Gastrocnemius medialis (tissue), 4 donors: ENCODE results near the gene DCLRE1A. TPM values are rescaled to one million over a fixed set of nuclear protein-coding genes. Genes with fewer than 3 reads are reported as not detected.

Experiments
- ATAC-seq, 2 donors: fragments of 150-250 bp; one replicate each; pipeline ENCODE4 v1.9.1; 2016
- DNase-seq, 2 donors: peaks; one replicate each; pipeline ENCODE4 v3.0.0-alpha.2; 2019
- H3K27ac ChIP-seq, 4 donors: fragments of 200-600 bp; sonication (generic); 1 replicate in 1 of 4; 2 replicates in 3 of 4; pipeline ENCODE4 v1.5.1; 2016 to 2018; ENCODE audit warnings: mild to moderate bottlenecking in 2 of 4, moderate library complexity in 1 of 4
- H3K27me3 ChIP-seq, 3 donors: fragments of 200-600 bp; sonication (generic) in 2 of 3; 1 replicate in 1 of 3; 2 replicates in 2 of 3; pipeline versions ENCODE4 v1.5.1 to v1.6.0; 2016 to 2019; ENCODE audit warnings: mild to moderate bottlenecking in 1 of 3, moderate library complexity in 1 of 3
- H3K36me3 ChIP-seq, 2 donors: fragments of 200-600 bp; sonication (generic) in 1 of 2; one replicate each; pipeline ENCODE4 v1.5.1; 2017 to 2018
- H3K4me1 ChIP-seq, 2 donors: fragments of 200-600 bp; sonication (generic) in 1 of 2; one replicate each; pipeline ENCODE4 v1.5.1; 2016 to 2017; ENCODE audit warnings: mild to moderate bottlenecking in 2 of 2
- H3K4me3 ChIP-seq, 4 donors: fragments of 200-600 bp; sonication (generic) in 3 of 4; 1 replicate in 1 of 4; 2 replicates in 3 of 4; pipeline ENCODE4 v1.5.1; 2016 to 2019; ENCODE audit warnings: mild to moderate bottlenecking in 2 of 4
- H3K9me3 ChIP-seq, 3 donors: fragments of 200-600 bp; sonication (generic) in 2 of 3; 1 replicate in 1 of 3; 2 replicates in 2 of 3; pipeline ENCODE4 v1.5.1; 2016 to 2019
- POLR2A ChIP-seq, 2 donors: fragments of 450-650 bp; IDR thresholded peaks; one replicate each; pipeline ENCODE4 v1.6.1; 2017; ENCODE audit warnings: antibody characterized with exemption in 2 of 2, mild to moderate bottlenecking in 2 of 2, moderate library complexity in 2 of 2
- in situ Hi-C, 4 donors: fragments of 200-750 bp; cut with MboI; loops; one replicate each; pipeline versions ENCODE4 v1.15.0 to v1.8.0; 2017; ENCODE audit warnings: low sequenced_read_pairs in 4 of 4
- intact Hi-C: fragments of 100-400 bp; cut with DNase I; formaldehyde crosslinking; loops from one replicate; pipeline ENCODE4 v1.15.1; 2023; ENCODE audit warnings: low total_unique reads
- total RNA-seq, 4 donors: library from RNA; depleted of rRNA; stranded (reverse); fragments of >200 nt; gene quantifications; one replicate each; pipeline versions ENCODE4 v1.1.0 to v1.2.3, GENCODE V29; 2016
- TF ChIP-seq, protein P1 (sequence below), 5 experiments: fragments of 450-650 bp in 3 of 5; fragments of 200-600 bp in 2 of 5; sonication (generic) in 2 of 5; IDR thresholded peaks in 4 of 5; conservative IDR thresholded peaks in 1 of 5; 1 replicate in 4 of 5; 2 replicates in 1 of 5; pipeline ENCODE4 v1.5.1; 2016 to 2019; ENCODE audit warnings: antibody characterized with exemption in 5 of 5, mild to moderate bottlenecking in 3 of 5, moderate library complexity in 3 of 5

Gene DCLRE1A
- total RNA-seq, 4 donors from 2014 or later, result 2.6 to 4.7 (median 3.8) TPM

DNA sequence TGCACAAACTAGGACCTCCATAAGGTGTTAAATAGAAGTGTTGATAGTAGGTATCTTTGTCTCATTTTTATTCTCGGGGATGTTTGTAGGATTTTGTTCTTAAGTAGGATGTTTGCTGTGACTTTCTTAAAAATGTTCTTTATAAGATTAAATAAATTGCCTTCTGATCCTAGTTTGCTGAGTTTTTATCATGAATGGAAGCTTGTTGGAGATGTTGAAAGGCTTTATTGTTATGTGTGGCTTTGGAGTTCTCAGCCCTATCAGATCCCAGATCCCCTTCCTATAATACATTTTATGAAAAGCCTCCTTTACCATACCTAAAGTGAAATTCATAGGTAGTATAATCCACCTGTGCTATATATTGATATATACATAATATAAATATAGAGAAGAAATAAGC lies 40.7 kb upstream of the DCLRE1A start:
- H3K27me3 ChIP-seq, result no peaks in the 10 kb centered on the region
- in situ Hi-C loops (no loop called here), intact Hi-C loops (no loop called here)
- no peak for TF ChIP-seq POLR2A (IDR thresholded peaks at IDR 0.05)
- TF ChIP-seq, protein P1, sequence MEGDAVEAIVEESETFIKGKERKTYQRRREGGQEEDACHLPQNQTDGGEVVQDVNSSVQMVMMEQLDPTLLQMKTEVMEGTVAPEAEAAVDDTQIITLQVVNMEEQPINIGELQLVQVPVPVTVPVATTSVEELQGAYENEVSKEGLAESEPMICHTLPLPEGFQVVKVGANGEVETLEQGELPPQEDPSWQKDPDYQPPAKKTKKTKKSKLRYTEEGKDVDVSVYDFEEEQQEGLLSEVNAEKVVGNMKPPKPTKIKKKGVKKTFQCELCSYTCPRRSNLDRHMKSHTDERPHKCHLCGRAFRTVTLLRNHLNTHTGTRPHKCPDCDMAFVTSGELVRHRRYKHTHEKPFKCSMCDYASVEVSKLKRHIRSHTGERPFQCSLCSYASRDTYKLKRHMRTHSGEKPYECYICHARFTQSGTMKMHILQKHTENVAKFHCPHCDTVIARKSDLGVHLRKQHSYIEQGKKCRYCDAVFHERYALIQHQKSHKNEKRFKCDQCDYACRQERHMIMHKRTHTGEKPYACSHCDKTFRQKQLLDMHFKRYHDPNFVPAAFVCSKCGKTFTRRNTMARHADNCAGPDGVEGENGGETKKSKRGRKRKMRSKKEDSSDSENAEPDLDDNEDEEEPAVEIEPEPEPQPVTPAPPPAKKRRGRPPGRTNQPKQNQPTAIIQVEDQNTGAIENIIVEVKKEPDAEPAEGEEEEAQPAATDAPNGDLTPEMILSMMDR (IDR thresholded peaks at IDR 0.05 in 4 of 5, conservative IDR thresholded peaks at IDR 0.05 in 1 of 5), result no peak
- no peak overlapping the region for H3K4me3 ChIP-seq
- peaks cover 0 to 7% of the 10 kb centered on the region in 2 donors for H3K36me3 ChIP-seq
- H3K9me3 ChIP-seq, result no peaks in the 10 kb centered on the region
- H3K4me1 ChIP-seq, result peaks cover 0 to 9% of the 10 kb centered on the region in 2 donors
- ATAC-seq (no peak), DNase-seq (no peak)
- no peak overlapping the region for H3K27ac ChIP-seq

DNA sequence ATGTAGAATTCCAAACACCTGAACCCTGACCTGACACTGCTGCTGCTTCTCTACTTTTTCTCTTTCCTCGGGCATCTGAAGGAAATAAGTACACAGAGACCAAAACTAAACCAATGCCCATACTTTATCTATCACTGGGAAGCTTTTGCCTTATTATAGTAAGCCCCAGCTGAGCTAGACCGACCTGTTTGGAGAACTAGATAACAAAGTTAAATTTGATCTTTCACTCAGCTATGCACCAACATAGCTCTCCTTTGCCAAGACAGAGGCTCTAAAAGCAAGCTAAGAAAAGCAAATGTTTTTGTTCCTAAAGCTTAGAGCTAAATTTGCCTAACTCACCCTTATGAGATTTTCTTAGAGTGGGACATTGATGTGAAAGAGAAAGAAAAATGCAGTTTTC lies 39.7 kb upstream of the DCLRE1A start:
- Histone ChIP-seq H3K27ac (no peak overlapping the region), H3K4me1 (peaks cover 0 to 9% of the 10 kb centered on the region in 2 donors), H3K36me3 (peaks cover 0 to 7% of the 10 kb centered on the region in 2 donors), H3K4me3 (no peak overlapping the region), H3K27me3 (no peaks in the 10 kb centered on the region), H3K9me3 (no peaks in the 10 kb centered on the region)
- ATAC-seq (no peak), DNase-seq (no peak)
- intact Hi-C loops (no loop called here), in situ Hi-C loops (no loop called here)
- TF ChIP-seq POLR2A (IDR thresholded peaks at IDR 0.05), result no peak
- TF ChIP-seq, protein P1 (IDR thresholded peaks at IDR 0.05 in 4 of 5, conservative IDR thresholded peaks at IDR 0.05 in 1 of 5), result no peak

- no peak overlapping the region for H3K27ac ChIP-seq
Observed at GRCh38 chr10:113891476-113891875, 37.6 kb upstream of the DCLRE1A start.

DNA sequence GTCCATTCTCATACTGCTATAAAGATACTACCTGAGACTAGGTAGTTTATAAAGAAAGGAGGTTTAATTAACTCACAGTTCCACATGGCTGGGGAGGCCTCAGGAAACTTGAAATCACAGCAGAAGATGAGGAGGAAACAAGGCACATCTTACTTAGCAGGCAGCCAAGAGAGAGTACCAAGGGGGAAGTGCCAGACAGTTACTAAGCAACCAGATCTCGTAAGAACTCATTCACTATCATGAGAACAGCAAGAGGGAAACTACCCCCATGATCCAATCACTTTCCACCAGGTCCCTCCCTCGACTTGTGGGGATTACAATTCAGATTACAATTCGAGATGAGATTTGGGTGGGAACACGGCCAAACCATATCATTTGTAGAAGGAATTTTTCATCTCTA lies 36.9 kb upstream of the DCLRE1A start:
- Histone ChIP-seq H3K4me3 (no peak overlapping the region), H3K27ac (no peak overlapping the region), H3K9me3 (no peaks in the 10 kb centered on the region), H3K4me1 (peaks cover 0 to 9% of the 10 kb centered on the region in 2 donors), H3K27me3 (no peaks in the 10 kb centered on the region), H3K36me3 (peaks cover 0 to 19% of the 10 kb centered on the region in 2 donors)
- in situ Hi-C loops, result no loop called here
- intact Hi-C loops, result no loop called here
- no peak for DNase-seq
- ATAC-seq, result no peak
- TF ChIP-seq, protein P1 (IDR thresholded peaks at IDR 0.05 in 4 of 5, conservative IDR thresholded peaks at IDR 0.05 in 1 of 5), result no peak
- no peak for TF ChIP-seq POLR2A (IDR thresholded peaks at IDR 0.05)

More at GRCh38 chr10:113891476-113891875, 37.6 kb upstream of the DCLRE1A start:
- intact Hi-C loops (no loop called here), in situ Hi-C loops (no loop called here)
- DNase-seq (no peak), ATAC-seq (no peak)
- peaks cover 0 to 12% of the 10 kb centered on the region in 2 donors for H3K36me3 ChIP-seq
- TF ChIP-seq, protein P1 (IDR thresholded peaks at IDR 0.05 in 4 of 5, conservative IDR thresholded peaks at IDR 0.05 in 1 of 5), result no peak
- no peak for TF ChIP-seq POLR2A (IDR thresholded peaks at IDR 0.05)
- H3K4me1 ChIP-seq, result peaks cover 0 to 9% of the 10 kb centered on the region in 2 donors
- no peak overlapping the region for H3K4me3 ChIP-seq
- no peaks in the 10 kb centered on the region for H3K27me3 ChIP-seq
- no peaks in the 10 kb centered on the region for H3K9me3 ChIP-seq

DNA sequence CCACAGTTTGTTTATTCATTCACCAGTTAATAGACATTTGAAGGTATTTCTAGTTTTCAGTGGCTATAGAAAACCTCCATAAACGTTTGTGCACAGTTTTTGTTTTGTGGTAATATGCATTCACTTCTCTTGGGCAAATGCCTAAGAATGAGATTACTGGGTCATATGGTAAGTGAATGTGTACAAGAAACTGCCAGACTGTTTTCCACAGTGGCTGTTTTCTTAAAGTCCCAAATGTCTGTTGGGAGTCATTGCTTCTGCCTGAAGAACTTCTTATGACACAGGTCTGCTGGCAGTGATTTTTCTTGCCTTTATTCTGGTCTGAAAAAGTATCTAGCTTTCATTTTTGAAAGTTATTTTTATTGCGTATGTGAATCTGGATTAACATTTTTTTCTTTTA lies 36.0 kb upstream of the DCLRE1A start:
- Histone ChIP-seq H3K4me1 (peaks cover 0 to 9% of the 10 kb centered on the region in 2 donors), H3K9me3 (no peaks in the 10 kb centered on the region), H3K27me3 (no peaks in the 10 kb centered on the region), H3K27ac (no peak overlapping the region), H3K36me3 (peaks cover 0 to 27% of the 10 kb centered on the region in 2 donors), H3K4me3 (no peak overlapping the region)
- intact Hi-C loops, result no loop called here
- in situ Hi-C loops, result no loop called here
- DNase-seq (no peak), ATAC-seq (no peak)
- TF ChIP-seq, protein P1 (IDR thresholded peaks at IDR 0.05 in 4 of 5, conservative IDR thresholded peaks at IDR 0.05 in 1 of 5), result no peak
